ENCODE results near the gene DLL4.

GRCh38 chr15:40936234-40936708 is 7.1 kb downstream of the DLL4 start:
- no peak for TF ChIP-seq CTCF (conservative IDR thresholded peaks at IDR 0.05 in 1 of 2, IDR thresholded peaks at IDR 0.05 in 1 of 2; ENCODE audit: extremely low read depth in 1 of 2, insufficient read depth in 1 of 2, low read depth in 1 of 2, low read length in 2 of 2)
- TF ChIP-seq EZH2 (IDR thresholded peaks at IDR 0.05; ENCODE audit: borderline replicate concordance, low read length), result no peak

Measured in mammary epithelial cell (primary cell).